Suprapubic skin (tissue), 3 donors: Measurements from ENCODE around the gene PGBD5.

Experiments
- CTCF ChIP-seq, 2 donors: fragments of 200-600 bp in 1 of 2; fragments of 450-650 bp in 1 of 2; sonication (generic) in 1 of 2; IDR thresholded peaks; one replicate each; pipeline ENCODE4 v1.5.1; 2016 to 2019; ENCODE audit warnings: antibody characterized with exemption in 2 of 2, mild to moderate bottlenecking in 1 of 2, moderate library complexity in 1 of 2
- POLR2AphosphoS5 ChIP-seq, 3 donors: sonication (generic); formaldehyde crosslinking; IDR thresholded peaks; one replicate each; pipeline ENCODE4 v1.6.1; 2017; ENCODE audit warnings: antibody characterized with exemption in 3 of 3

GRCh38 chr1:230327892-230328284, 98.2 kb downstream of the PGBD5 start:
- no peak for TF ChIP-seq CTCF (IDR thresholded peaks at IDR 0.05)
- TF ChIP-seq POLR2AphosphoS5 (IDR thresholded peaks at IDR 0.05), result no peak
